Right cardiac atrium (tissue), 5 donors: ENCODE data around the gene ATXN1. TPM values are rescaled to one million over a fixed set of nuclear protein-coding genes. Genes with fewer than 3 reads are reported as not detected.
"Not testable (repeated sequence)": the region's sequence is repeated elsewhere in the genome, so short reads cannot be mapped to it uniquely, and the experiment has no call there.

Experiments used
- ATAC-seq, 2 donors: fragments of 200-7000 bp; cut with Tn5 transposase; one replicate each; pipeline versions ENCODE4 v1.8.0 to v1.9.1; 2020; ENCODE audit warnings: moderate library complexity in 2 of 2, mild to moderate bottlenecking in 1 of 2
- DNase-seq, 3 donors: peaks; one replicate each; pipeline ENCODE4 v3.0.0-alpha.2; 2020
- H3K27ac ChIP-seq: one replicate; pipeline ENCODE4 v1.5.1; 2013; ENCODE audit warnings: mild to moderate bottlenecking, low read length, control low read depth, moderate library complexity
- H3K27me3 ChIP-seq: one replicate; pipeline ENCODE4 v1.6.1; 2013; ENCODE audit not compliant: control insufficient read depth, insufficient read depth
- H3K4me1 ChIP-seq: one replicate; pipeline ENCODE4 v1.6.1; 2013; ENCODE audit warnings: low read length; ENCODE audit not compliant: control insufficient read depth, insufficient read depth
- H3K4me3 ChIP-seq: one replicate; pipeline ENCODE4 v1.5.1; 2013; ENCODE audit warnings: low read length, control low read depth
- H3K9me3 ChIP-seq: one replicate; pipeline ENCODE4 v1.6.1; 2013; ENCODE audit warnings: low read length; ENCODE audit not compliant: control insufficient read depth
- WGBS: extraction: QIAGEN DNeasy Blood & Tissue Kit; methylation state at CpG from one replicate; pipeline ENCODE4 v1.1.7; 2013; 5-methylcytosine and 5-hydroxymethylcytosine counted together
- intact Hi-C, 4 donors: fragments of 100-400 bp; cut with DNase I; formaldehyde crosslinking; loops; one replicate each; pipeline versions ENCODE4 v1.11.0 to v1.14.0; 2022 to 2023
- polyA plus RNA-seq: library from polyadenylated mRNA; stranded (reverse); fragments of 200-250 nt; gene quantifications from one replicate; pipeline ENCODE4 v1.2.3, GENCODE V29; 2013
- total RNA-seq, 4 donors: library from RNA; stranded (reverse); fragmentation: NEBNext Ultra II Directional; extraction: Animal tissue kit (Norgen Biotek cat#: 25700); gene quantifications; one replicate each; pipeline ENCODE4 v1.2.1, GENCODE V29; 2021
- donor health status: healthy with polysubstance abuse.
- donor health status: DM: no; HTN: yes; CAD: no.
- donor health status: DM: no; HTN: no; CAD: no.
- donor health status: DM: no; HTN: yes; CAD: no; lungs with severe emphysema.
- donor health status: DM: yes; HTN: yes; CAD: no.

Gene ATXN1
- total and polyA plus RNA-seq, 5 donors, result 11.8 to 50.7 (median 47.6) TPM

DNA sequence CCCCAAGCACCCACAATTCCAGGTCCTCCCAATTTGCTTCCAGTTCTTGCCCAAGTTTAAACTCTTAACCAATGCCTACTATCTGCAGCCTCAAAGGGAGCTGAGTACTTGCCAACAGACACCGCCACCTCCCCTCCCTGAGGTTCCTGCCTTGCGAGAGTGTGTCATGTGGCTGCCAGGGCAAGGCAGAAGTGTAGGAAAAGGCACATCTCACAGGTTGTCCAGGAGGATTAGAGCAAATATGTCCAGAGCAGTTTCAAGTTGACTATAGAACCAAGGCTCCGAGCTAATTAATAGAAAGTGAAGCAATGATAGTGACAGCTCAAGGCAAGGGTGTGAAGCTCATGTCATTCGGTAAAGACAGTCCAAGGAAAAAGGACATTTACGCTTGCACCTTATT lies 127.8 kb downstream of the ATXN1 start:
- intact Hi-C loops, result no loop called here
- Histone ChIP-seq H3K4me3 (no peak overlapping the region), H3K4me1 (no peaks in the 10 kb centered on the region), H3K9me3 (no peaks in the 10 kb centered on the region), H3K27me3 (no peaks in the 10 kb centered on the region), H3K27ac (no peak overlapping the region)
- WGBS, result 80% methylated on average over 5 of the region's 5 CpGs
- DNase-seq, result peak in 1 of 3 donors; percentile 22
- peak; percentile 34 to 64 for ATAC-seq

GRCh38 chr6:16632101-16632500 lies 129.2 kb downstream of the ATXN1 start:
- no peak for ATAC-seq

DNA sequence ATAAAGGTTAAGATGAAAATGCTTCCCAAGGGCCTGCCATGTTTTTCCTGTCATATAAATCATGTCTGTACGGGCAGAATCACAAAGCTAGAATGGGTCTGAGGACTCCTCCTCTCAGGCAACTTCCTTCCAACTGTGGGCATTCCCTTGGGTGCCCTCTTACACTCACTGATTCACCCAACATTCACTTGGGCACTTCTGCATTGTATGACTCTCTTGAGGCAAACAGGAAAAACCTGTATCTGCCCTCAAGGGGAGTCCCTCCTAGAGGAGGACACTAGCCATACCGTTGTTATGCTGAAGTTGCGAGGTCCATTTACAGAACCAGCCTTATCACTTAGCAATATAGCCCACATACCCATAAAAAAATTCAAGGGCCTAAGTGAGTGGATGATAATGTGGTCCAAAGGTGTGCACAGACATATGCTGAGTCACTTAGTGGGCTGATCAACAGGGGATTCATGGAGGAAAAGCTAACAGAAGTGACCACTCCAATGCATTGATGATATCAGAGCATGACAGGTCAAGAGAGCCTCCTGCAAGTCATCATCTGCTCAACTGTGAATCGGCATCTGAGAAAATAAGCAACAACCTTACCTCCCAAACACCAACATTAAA lies 131.1 kb downstream of the ATXN1 start:
- ATAC-seq (no peak), DNase-seq (no peak)
- intact Hi-C loops, result no loop called here
- Histone ChIP-seq H3K27ac (no peak overlapping the region), H3K4me3 (no peak overlapping the region), H3K27me3 (no peaks in the 10 kb centered on the region), H3K4me1 (no peaks in the 10 kb centered on the region), H3K9me3 (no peaks in the 10 kb centered on the region)
- WGBS, result 85% methylated on average over 4 of the region's 4 CpGs

More at GRCh38 chr6:16632101-16632500, 129.2 kb downstream of the ATXN1 start:
- Histone ChIP-seq H3K27ac (no peak overlapping the region), H3K27me3 (no peaks in the 10 kb centered on the region), H3K9me3 (no peaks in the 10 kb centered on the region), H3K4me1 (no peaks in the 10 kb centered on the region), H3K4me3 (no peak overlapping the region)
- DNase-seq, result no peak
- 70% methylated on average over 4 of the region's 4 CpGs for WGBS
- intact Hi-C loops, result no loop called here

GRCh38 chr6:16628580-16628979 lies 132.7 kb downstream of the ATXN1 start:
- H3K4me1 ChIP-seq, H3K27me3 ChIP-seq, H3K27ac ChIP-seq, intact Hi-C loops, H3K9me3 ChIP-seq, ATAC-seq, H3K4me3 ChIP-seq, DNase-seq: not testable (repeated sequence)
- 100% methylated on average over 1 of the region's 1 CpG for whole genome bisulfite sequencing

DNA sequence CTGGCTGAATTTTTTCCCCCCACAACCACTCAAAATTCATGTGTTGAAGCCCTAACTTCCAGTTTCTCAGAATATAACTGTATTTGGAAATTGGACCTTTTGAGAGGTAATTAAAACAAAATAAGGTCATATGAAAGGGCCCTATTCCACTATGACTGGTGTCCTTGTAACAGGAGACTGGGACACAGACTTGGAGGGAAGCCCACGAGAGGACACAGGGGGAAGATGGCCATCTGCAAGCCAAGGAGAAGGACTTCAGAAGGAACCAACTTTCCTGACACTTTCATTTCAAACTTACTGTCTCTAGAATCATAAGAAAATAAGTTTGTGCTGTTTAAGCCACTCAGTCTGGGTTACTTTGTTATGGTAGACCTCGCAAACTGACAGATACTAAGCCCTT lies 134.6 kb downstream of the ATXN1 start:
- Histone ChIP-seq H3K9me3 (no peaks in the 10 kb centered on the region), H3K4me1 (no peaks in the 10 kb centered on the region), H3K27me3 (no peaks in the 10 kb centered on the region), H3K4me3 (no peak overlapping the region), H3K27ac (no peak overlapping the region)
- no peak for DNase-seq
- intact Hi-C loops, result no loop called here
- 87% methylated on average over 2 of the region's 2 CpGs for WGBS
- ATAC-seq, result no peak

GRCh38 chr6:16625291-16626265 lies 135.7 kb downstream of the ATXN1 start:
- no peaks in the 10 kb centered on the region for H3K9me3 ChIP-seq
- ATAC-seq (no peak), DNase-seq (no peak)
- intact Hi-C loops, result no loop called here
- H3K27me3 ChIP-seq, result no peaks in the 10 kb centered on the region
- 69% methylated on average over 10 of the region's 10 CpGs for WGBS
- H3K4me3 ChIP-seq, result no peak overlapping the region
- no peak overlapping the region for H3K27ac ChIP-seq
- H3K4me1 ChIP-seq, result no peaks in the 10 kb centered on the region

- no peaks in the 10 kb centered on the region for H3K27me3 ChIP-seq
- intact Hi-C loops, result no loop called here
- DNase-seq (no peak), ATAC-seq (no peak)
- no peaks in the 10 kb centered on the region for H3K4me1 ChIP-seq
- no peaks in the 10 kb centered on the region for H3K9me3 ChIP-seq
- no peak overlapping the region for H3K4me3 ChIP-seq
- H3K27ac ChIP-seq, result no peak overlapping the region
- 89% methylated on average over 8 of the region's 8 CpGs for WGBS
Observed at GRCh38 chr6:16624636-16625290, 136.5 kb downstream of the ATXN1 start.

GRCh38 chr6:16623731-16624130 lies 137.5 kb downstream of the ATXN1 start:
- no peaks in the 10 kb centered on the region for H3K9me3 ChIP-seq
- ATAC-seq, result no peak
- H3K4me3 ChIP-seq, result no peak overlapping the region
- H3K27me3 ChIP-seq, result no peaks in the 10 kb centered on the region
- DNase-seq, result no peak
- 95% methylated on average over 4 of the region's 4 CpGs for WGBS
- intact Hi-C loops, result no loop called here
- no peaks in the 10 kb centered on the region for H3K4me1 ChIP-seq
- H3K27ac ChIP-seq, result no peak overlapping the region

DNA sequence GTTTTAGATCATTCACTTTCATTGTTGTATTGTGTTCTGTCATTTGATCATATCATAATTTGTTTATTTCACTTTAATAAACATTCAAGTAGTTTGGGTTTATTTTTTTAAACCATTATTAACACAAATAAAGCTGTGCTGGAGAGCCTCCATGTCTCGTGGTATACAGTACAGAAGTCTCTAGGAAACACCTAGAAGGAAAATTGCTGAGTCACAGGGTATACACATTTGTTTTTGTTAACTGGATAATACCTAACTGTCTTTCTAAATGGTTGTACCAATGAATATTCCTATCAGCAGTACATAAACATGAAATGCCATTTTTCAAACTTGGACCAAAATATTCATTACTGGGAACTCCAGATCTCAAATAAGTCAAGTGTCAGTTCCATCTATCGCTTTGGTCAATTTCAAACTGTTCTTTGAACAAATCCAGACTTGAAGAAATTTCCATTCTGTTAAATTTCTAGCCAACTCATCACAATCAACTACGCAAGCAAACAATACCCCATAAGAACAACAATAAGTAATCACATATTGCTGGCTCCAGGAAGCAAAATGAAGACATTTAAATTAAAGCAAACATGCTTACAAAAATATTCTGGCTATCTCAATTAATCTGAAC lies 138.1 kb downstream of the ATXN1 start:
- no peak for ATAC-seq

DNA sequence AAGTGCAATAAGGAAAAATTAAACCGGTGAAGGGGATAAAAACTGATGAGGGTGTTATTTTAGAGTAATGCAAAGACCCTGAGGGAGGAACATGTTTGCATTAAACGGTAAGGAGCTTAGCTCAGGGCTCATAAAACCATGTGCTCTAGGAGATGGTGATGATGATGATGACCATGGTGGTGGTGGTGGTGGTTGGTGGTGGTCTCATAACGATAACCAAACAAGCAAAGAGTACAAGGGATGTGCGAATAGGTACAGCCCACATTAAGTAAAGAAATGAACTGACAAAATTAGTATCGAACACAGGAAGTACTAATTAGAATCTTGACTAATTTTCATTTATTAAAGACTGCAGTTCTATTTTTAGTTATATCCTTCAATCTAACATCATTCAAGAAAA lies 139.1 kb downstream of the ATXN1 start:
- Histone ChIP-seq H3K27me3 (no peaks in the 10 kb centered on the region), H3K4me3 (no peak overlapping the region), H3K4me1 (no peaks in the 10 kb centered on the region), H3K27ac (no peak overlapping the region), H3K9me3 (no peaks in the 10 kb centered on the region)
- intact Hi-C loops, result no loop called here
- DNase-seq, result no peak
- WGBS, result 93% methylated on average over 5 of the region's 5 CpGs
- no peak for ATAC-seq

More for the DNA sequence above, 138.1 kb downstream of the ATXN1 start:
- WGBS, result 90% methylated on average over 3 of the region's 3 CpGs
- no peak for DNase-seq
- intact Hi-C loops, result no loop called here
- H3K27ac ChIP-seq, result no peak overlapping the region
- no peak overlapping the region for H3K4me3 ChIP-seq
- H3K27me3 ChIP-seq, result no peaks in the 10 kb centered on the region
- H3K9me3 ChIP-seq, result no peaks in the 10 kb centered on the region
- no peaks in the 10 kb centered on the region for H3K4me1 ChIP-seq
